Neural cell (in vitro differentiated cells): ENCODE measurements around the gene MYO7A.

ENCODE experiments used
- MXI1 ChIP-seq: fragments of 450-650 bp; conservative IDR thresholded peaks from 2 replicates; pipeline ENCODE4 v1.6.1; 2014; ENCODE audit warnings: antibody characterized with exemption, mild to moderate bottlenecking; ENCODE audit not compliant: poor library complexity, severe bottlenecking
- RAD21 ChIP-seq: fragments of 450-650 bp; conservative IDR thresholded peaks from 2 replicates; pipeline ENCODE4 v1.6.1; 2014; ENCODE audit warnings: antibody characterized with exemption, mild to moderate bottlenecking, moderate library complexity
- SMC3 ChIP-seq: fragments of 450-650 bp; conservative IDR thresholded peaks from 2 replicates; pipeline ENCODE4 v1.6.1; 2014; ENCODE audit warnings: antibody characterized with exemption, mild to moderate bottlenecking, moderate library complexity; ENCODE audit not compliant: poor library complexity
- TAF1 ChIP-seq: IDR thresholded peaks from 2 replicates; pipeline ENCODE4 v1.6.1; 2012; ENCODE audit warnings: low read depth
- TF ChIP-seq, protein P1 (sequence below): fragments of 450-650 bp; IDR thresholded peaks from 2 replicates; pipeline ENCODE4 v1.5.1; 2014; ENCODE audit warnings: antibody characterized with exemption, mild to moderate bottlenecking, moderate library complexity; ENCODE audit not compliant: poor library complexity, severe bottlenecking

DNA sequence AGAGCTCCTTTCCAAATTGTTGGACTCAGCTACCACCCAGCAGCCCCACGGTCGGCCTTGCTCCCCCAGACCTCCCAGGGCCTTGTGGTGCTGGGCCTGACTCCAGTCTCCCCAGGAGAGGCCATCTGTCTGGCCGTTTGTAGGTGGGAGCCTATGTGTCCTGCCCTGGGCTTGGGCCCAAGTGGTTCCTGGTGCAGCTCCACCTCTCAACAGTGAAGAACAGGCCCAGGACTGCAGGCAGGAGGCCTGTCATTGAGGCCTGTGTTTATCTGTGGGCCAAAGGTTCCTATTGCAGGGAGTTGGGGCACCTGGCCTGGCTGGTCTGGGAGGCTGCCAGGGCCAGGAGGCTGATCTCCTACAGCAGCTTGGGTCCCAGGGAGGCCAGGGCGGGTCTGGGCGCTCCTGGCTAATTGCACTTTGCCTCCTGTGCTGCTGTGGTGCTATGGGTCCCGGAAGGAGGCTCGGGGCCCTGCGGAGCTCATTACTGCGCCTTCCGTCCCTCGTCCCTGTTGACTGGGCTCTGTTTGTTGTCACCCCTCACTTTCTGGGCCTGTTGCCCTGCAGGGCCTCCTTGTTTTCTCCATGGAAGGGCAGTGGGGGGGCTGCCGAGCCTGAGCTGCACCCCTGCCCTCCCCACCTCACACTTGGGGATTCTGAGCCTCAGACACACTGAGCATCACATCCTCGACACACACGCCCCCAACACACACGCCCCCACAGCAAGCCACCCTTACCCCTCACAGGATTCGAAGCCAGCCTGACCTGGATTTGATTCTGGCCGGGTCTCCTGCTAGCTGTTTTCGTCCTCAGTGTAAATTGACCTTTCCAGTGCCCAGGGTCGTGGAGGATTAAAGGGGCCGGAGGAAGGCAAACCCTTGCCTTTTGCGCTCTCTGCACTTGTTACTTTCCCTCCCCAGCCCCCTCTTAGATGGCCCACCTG, 32.2 kb upstream of the MYO7A start:
- TF ChIP-seq, protein P1, sequence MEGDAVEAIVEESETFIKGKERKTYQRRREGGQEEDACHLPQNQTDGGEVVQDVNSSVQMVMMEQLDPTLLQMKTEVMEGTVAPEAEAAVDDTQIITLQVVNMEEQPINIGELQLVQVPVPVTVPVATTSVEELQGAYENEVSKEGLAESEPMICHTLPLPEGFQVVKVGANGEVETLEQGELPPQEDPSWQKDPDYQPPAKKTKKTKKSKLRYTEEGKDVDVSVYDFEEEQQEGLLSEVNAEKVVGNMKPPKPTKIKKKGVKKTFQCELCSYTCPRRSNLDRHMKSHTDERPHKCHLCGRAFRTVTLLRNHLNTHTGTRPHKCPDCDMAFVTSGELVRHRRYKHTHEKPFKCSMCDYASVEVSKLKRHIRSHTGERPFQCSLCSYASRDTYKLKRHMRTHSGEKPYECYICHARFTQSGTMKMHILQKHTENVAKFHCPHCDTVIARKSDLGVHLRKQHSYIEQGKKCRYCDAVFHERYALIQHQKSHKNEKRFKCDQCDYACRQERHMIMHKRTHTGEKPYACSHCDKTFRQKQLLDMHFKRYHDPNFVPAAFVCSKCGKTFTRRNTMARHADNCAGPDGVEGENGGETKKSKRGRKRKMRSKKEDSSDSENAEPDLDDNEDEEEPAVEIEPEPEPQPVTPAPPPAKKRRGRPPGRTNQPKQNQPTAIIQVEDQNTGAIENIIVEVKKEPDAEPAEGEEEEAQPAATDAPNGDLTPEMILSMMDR = no peak
- TF ChIP-seq TAF1 (no peak), MXI1 (no peak), SMC3 (no peak), RAD21 (no peak)
